Tibial nerve (tissue), 4 donors: ENCODE measurements around the gene DOCK1. TPM values are rescaled to one million over a fixed set of nuclear protein-coding genes. Genes with fewer than 3 reads are reported as not detected.

Experiments
- DNase-seq, 2 donors: peaks; one replicate each; pipeline ENCODE4 v3.0.0-alpha.2; 2019; ENCODE audit warnings: low spot score in 2 of 2
- H3K27ac ChIP-seq, 4 donors: fragments of 200-600 bp; sonication (generic) in 3 of 4; one replicate each; pipeline ENCODE4 v1.5.1; 2017 to 2019; ENCODE audit warnings: mild to moderate bottlenecking in 1 of 4
- H3K27me3 ChIP-seq, 2 donors: fragments of 200-600 bp; sonication (generic) in 1 of 2; one replicate each; pipeline versions ENCODE4 v1.5.1 to v1.6.0; 2017 to 2019
- H3K36me3 ChIP-seq, 3 donors: fragments of 200-600 bp; sonication (generic); one replicate each; pipeline ENCODE4 v1.5.1; 2018 to 2019
- H3K4me1 ChIP-seq, 4 donors: fragments of 200-600 bp; sonication (generic) in 3 of 4; one replicate each; pipeline ENCODE4 v1.5.1; 2017 to 2019
- H3K4me3 ChIP-seq, 4 donors: fragments of 200-600 bp; sonication (generic) in 3 of 4; one replicate each; pipeline ENCODE4 v1.5.1; 2017 to 2019; ENCODE audit warnings: mild to moderate bottlenecking in 1 of 4, moderate library complexity in 1 of 4
- H3K9me3 ChIP-seq, 4 donors: fragments of 200-600 bp; sonication (generic) in 3 of 4; one replicate each; pipeline ENCODE4 v1.5.1; 2017 to 2019
- CTCF ChIP-seq, 5 experiments: fragments of 200-600 bp in 3 of 5; fragments of 450-650 bp in 2 of 5; sonication (generic) in 3 of 5; IDR thresholded peaks; one replicate each; pipeline ENCODE4 v1.5.1; 2016 to 2019; ENCODE audit warnings: antibody characterized with exemption in 5 of 5, mild to moderate bottlenecking in 3 of 5, moderate library complexity in 2 of 5
- EP300 ChIP-seq, 2 donors: sonication (generic); formaldehyde crosslinking; IDR thresholded peaks; one replicate each; pipeline ENCODE4 v1.6.1; 2017; ENCODE audit warnings: antibody characterized with exemption in 2 of 2, mild to moderate bottlenecking in 1 of 2
- POLR2A ChIP-seq, 2 donors: fragments of 450-650 bp; IDR thresholded peaks; one replicate each; pipeline ENCODE4 v1.6.1; 2017; ENCODE audit warnings: antibody characterized with exemption in 2 of 2, mild to moderate bottlenecking in 2 of 2, moderate library complexity in 2 of 2
- WGBS, 2 donors: methylation state at CpG; one replicate each; pipeline ENCODE4 v1.1.5; 2018; 5-methylcytosine and 5-hydroxymethylcytosine counted together
- total RNA-seq, 4 donors: library from RNA; depleted of rRNA; stranded (reverse); fragments of >200 nt; gene quantifications; one replicate each; pipeline ENCODE4 v1.1.0, GENCODE V29; 2016

Gene DOCK1
- total RNA-seq, 4 donors from 2014 or later, result 57.3 to 76.7 (median 63.7) TPM

- no peak for DNase-seq
- H3K4me1 ChIP-seq, result no peaks in the 10 kb centered on the region
- H3K27me3 ChIP-seq, result no peaks in the 10 kb centered on the region
- H3K4me3 ChIP-seq, result no peak overlapping the region
- peaks cover 0 to 27% (median 0%) of the 10 kb centered on the region in 3 donors for H3K36me3 ChIP-seq
- no peak overlapping the region for H3K27ac ChIP-seq
- whole genome bisulfite sequencing, 2 donors, result 100% methylated on average over 1 of the region's 1 CpG
- no peak for TF ChIP-seq EP300 (IDR thresholded peaks at IDR 0.05)
- TF ChIP-seq POLR2A (IDR thresholded peaks at IDR 0.05), result no peak
- TF ChIP-seq CTCF (IDR thresholded peaks at IDR 0.05), result no peak
- H3K9me3 ChIP-seq, result no peaks in the 10 kb centered on the region
Measured at GRCh38 chr10:127354992-127355391, 449.8 kb downstream of the DOCK1 start.

DNA sequence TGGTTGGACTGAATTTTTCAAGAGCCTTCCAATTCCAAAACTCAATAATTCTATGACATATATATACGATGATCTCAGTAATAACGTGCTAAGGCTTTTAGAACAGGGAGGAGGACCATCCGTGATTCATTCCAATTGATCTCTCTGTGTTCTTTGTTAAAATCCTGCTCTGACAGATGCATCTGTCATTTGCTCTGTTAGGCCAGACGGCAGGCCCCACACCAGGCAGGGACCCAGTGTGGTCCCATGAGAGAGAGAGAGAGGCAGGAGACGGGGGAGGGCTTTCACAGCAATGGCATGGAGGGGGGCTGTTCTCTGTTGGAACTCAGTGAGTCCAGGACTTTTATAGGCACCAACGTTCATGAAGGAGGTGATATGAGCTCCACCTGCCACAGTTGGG lies 451.1 kb downstream of the DOCK1 start:
- no peak overlapping the region for H3K27ac ChIP-seq
- TF ChIP-seq CTCF (IDR thresholded peaks at IDR 0.05), result no peak
- no peak for TF ChIP-seq EP300 (IDR thresholded peaks at IDR 0.05)
- TF ChIP-seq POLR2A (IDR thresholded peaks at IDR 0.05), result no peak
- no peak overlapping the region for H3K4me3 ChIP-seq
- H3K4me1 ChIP-seq, result no peaks in the 10 kb centered on the region
- WGBS, 2 donors, result 76 to 81% methylated on average over 6 of the region's 6 CpGs
- H3K27me3 ChIP-seq, result no peaks in the 10 kb centered on the region
- no peak for DNase-seq
- H3K36me3 ChIP-seq, result peaks cover 0 to 24% (median 0%) of the 10 kb centered on the region in 3 donors
- no peaks in the 10 kb centered on the region for H3K9me3 ChIP-seq

GRCh38 chr10:127357265-127357664 lies 452.0 kb downstream of the DOCK1 start:
- H3K4me3 ChIP-seq, result no peak overlapping the region
- DNase-seq, result no peak
- 93 to 95% methylated on average over 6 of the region's 6 CpGs for WGBS, 2 donors
- H3K27ac ChIP-seq, result no peak overlapping the region
- no peaks in the 10 kb centered on the region for H3K4me1 ChIP-seq
- peaks cover 0 to 30% (median 0%) of the 10 kb centered on the region in 3 donors for H3K36me3 ChIP-seq
- H3K27me3 ChIP-seq, result no peaks in the 10 kb centered on the region
- H3K9me3 ChIP-seq, result no peaks in the 10 kb centered on the region
- TF ChIP-seq EP300 (IDR thresholded peaks at IDR 0.05) (no peak), CTCF (IDR thresholded peaks at IDR 0.05) (no peak), POLR2A (IDR thresholded peaks at IDR 0.05) (no peak)

DNA sequence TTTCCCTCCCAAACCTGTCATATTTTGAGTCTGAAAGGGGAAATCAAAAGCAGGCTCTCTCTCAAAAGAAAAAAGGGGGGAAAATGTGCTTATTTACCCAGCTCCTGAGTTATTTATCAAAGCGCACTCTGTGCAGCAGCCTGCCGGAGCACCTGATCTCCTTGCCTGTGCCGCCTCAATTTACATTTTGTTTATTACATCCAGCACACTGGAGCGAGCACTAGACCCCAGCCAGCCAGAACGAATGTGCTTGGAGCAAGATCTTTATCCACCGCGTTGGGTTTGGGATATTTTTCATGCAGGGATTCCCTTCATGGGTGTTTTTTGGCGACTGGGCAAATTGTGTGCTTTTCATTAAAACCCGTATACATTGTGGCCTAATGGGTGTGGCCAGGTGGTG lies 453.1 kb downstream of the DOCK1 start:
- no peak for DNase-seq
- Histone ChIP-seq H3K4me1 (no peaks in the 10 kb centered on the region), H3K4me3 (no peak overlapping the region), H3K9me3 (no peaks in the 10 kb centered on the region), H3K27me3 (no peaks in the 10 kb centered on the region), H3K27ac (no peak overlapping the region), H3K36me3 (peaks cover 0 to 35% (median 0%) of the 10 kb centered on the region in 3 donors)
- 81 to 92% methylated on average over 9 of the region's 9 CpGs for WGBS, 2 donors
- no peak for TF ChIP-seq CTCF (IDR thresholded peaks at IDR 0.05)
- TF ChIP-seq POLR2A (IDR thresholded peaks at IDR 0.05), result no peak

DNA sequence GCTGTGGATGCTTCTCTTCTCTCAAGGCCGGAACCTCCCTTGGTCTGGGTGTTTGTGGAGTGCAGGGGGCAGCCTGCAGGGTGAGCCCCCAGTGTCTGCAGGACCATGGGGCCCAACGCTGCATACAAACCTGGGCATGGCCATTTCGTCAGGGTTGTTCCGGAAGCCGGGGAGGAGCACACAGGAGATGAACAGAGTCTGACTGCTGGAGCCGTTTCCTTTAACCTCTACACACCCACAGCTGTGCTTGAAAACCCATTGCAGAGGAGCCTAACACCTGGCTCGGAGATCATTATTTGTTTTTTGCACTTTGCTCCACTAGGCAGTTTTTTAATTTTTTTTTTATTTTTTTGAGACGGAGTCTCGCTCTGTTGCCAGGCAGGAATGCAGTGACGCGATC lies 458.8 kb downstream of the DOCK1 start:
- no peak for DNase-seq
- H3K4me1 ChIP-seq, result peaks cover 0 to 7% (median 0%) of the 10 kb centered on the region in 4 donors
- H3K9me3 ChIP-seq, result no peaks in the 10 kb centered on the region
- 91 to 92% methylated on average over 11 of the region's 11 CpGs for WGBS, 2 donors
- TF ChIP-seq POLR2A (IDR thresholded peaks at IDR 0.05), result no peak
- no peak for TF ChIP-seq CTCF (IDR thresholded peaks at IDR 0.05)
- no peak for TF ChIP-seq EP300 (IDR thresholded peaks at IDR 0.05)
- H3K27ac ChIP-seq, result no peak overlapping the region
- H3K4me3 ChIP-seq, result no peak overlapping the region
- H3K36me3 ChIP-seq, result peaks cover 0 to 62% (median 0%) of the 10 kb centered on the region in 3 donors
- H3K27me3 ChIP-seq, result no peaks in the 10 kb centered on the region
